ENCODE measurements around the gene EEF1AKMT4.

DNA sequence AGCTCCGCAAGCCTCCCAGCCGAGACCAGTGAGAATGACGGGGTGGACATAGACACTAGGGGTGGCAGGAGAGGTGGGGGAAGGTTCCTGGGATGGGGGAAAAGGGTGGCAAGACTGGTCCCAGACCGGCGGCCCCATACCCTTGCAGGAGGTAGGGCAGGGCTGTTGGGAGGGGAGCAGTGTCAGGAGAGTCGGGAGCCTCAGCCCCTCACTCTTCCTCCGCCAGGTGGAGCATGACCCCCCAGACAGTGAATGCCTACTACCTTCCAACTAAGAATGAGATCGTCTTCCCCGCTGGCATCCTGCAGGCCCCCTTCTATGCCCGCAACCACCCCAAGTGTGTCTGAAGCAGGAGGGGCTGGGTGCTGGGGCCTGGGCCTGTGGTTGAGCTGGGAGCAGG, 40.9 kb downstream of the EEF1AKMT4 start:
- TF ChIP-seq, protein P1, sequence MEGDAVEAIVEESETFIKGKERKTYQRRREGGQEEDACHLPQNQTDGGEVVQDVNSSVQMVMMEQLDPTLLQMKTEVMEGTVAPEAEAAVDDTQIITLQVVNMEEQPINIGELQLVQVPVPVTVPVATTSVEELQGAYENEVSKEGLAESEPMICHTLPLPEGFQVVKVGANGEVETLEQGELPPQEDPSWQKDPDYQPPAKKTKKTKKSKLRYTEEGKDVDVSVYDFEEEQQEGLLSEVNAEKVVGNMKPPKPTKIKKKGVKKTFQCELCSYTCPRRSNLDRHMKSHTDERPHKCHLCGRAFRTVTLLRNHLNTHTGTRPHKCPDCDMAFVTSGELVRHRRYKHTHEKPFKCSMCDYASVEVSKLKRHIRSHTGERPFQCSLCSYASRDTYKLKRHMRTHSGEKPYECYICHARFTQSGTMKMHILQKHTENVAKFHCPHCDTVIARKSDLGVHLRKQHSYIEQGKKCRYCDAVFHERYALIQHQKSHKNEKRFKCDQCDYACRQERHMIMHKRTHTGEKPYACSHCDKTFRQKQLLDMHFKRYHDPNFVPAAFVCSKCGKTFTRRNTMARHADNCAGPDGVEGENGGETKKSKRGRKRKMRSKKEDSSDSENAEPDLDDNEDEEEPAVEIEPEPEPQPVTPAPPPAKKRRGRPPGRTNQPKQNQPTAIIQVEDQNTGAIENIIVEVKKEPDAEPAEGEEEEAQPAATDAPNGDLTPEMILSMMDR (IDR thresholded peaks at IDR 0.05 in 4 of 5, conservative IDR thresholded peaks at IDR 0.05 in 1 of 5), result no peak
- no peak for TF ChIP-seq POLR2A (IDR thresholded peaks at IDR 0.05)

Data from gastrocnemius medialis (tissue), 4 donors.